GM20000 (cell line): ENCODE measurements around the gene ASIC2.

Source experiments
- DNase-seq: peaks from one replicate; pipeline ENCODE4 v3.0.0; 2012; ENCODE audit warnings: low spot score
- TF ChIP-seq, protein P1 (sequence below): IDR thresholded peaks from 2 replicates; pipeline ENCODE4 v1.5.1; 2012; ENCODE audit warnings: mild to moderate bottlenecking, control low read depth; ENCODE audit errors: extremely low read depth, missing control alignments

ASIC2 gene

GRCh38 chr17:33273743-33274410 is 19.2 kb downstream of the ASIC2 start:
- TF ChIP-seq, protein P1, sequence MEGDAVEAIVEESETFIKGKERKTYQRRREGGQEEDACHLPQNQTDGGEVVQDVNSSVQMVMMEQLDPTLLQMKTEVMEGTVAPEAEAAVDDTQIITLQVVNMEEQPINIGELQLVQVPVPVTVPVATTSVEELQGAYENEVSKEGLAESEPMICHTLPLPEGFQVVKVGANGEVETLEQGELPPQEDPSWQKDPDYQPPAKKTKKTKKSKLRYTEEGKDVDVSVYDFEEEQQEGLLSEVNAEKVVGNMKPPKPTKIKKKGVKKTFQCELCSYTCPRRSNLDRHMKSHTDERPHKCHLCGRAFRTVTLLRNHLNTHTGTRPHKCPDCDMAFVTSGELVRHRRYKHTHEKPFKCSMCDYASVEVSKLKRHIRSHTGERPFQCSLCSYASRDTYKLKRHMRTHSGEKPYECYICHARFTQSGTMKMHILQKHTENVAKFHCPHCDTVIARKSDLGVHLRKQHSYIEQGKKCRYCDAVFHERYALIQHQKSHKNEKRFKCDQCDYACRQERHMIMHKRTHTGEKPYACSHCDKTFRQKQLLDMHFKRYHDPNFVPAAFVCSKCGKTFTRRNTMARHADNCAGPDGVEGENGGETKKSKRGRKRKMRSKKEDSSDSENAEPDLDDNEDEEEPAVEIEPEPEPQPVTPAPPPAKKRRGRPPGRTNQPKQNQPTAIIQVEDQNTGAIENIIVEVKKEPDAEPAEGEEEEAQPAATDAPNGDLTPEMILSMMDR: no peak
- DNase-seq: no peak

- TF ChIP-seq, protein P1: no peak
- no peak for DNase-seq
Measured at GRCh38 chr17:33273271-33273670, 19.8 kb downstream of the ASIC2 start.

DNA sequence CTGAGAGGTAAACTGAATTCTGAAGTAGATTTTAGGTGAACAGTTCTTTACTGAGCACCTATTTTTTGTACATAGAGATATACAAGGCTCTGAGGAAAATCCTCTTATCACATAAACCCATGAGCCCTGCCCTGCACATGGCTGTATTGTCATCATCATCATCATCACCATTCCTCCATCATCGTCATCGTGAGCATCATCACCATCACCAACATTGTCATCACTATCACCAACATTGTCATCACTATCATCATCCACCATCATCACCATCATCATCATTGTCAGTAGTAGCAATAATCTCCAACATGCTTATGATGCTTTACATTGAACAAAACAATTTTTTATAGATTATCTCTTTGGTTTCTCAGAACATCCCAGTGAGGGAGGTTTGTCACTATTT is 20.7 kb downstream of the ASIC2 start:
- TF ChIP-seq, protein P1: no peak
- DNase-seq: no peak

DNA sequence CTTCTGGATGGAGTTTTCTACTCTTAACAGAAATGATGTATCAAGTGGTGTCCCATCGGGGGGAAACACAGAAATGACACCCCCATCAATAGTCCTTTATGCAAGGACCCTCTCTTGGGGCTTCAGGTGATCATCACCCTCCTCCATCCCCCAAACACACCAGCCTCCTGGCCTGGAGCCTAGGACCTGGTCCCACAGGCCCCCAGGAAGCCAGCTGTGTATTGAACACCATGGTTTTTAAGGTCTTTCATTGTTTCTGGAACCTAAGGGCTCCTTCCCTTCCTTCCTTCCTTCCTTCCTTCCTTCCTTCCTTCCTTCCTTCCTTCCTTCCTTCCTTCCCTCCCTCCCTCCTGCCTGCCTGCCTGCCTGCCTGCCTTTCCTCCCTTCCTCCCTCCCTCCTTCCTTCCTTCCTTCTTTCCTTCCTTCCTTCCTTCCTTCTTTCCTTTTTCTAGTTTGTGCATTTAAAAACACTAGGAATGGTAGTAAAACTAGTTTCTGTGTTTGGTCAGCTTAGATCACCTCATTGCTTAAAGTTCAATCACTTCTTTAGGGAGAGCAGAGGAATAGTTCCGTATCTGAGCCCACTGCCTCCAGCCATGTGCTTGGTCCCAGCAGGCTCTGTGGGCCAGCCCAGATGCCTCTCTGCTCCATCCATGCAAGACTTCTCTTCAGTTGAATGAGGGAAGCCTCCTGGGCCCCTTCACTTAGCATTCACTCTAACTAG is 23.6 kb downstream of the ASIC2 start:
- TF ChIP-seq, protein P1: no peak
- no peak for DNase-seq

DNA sequence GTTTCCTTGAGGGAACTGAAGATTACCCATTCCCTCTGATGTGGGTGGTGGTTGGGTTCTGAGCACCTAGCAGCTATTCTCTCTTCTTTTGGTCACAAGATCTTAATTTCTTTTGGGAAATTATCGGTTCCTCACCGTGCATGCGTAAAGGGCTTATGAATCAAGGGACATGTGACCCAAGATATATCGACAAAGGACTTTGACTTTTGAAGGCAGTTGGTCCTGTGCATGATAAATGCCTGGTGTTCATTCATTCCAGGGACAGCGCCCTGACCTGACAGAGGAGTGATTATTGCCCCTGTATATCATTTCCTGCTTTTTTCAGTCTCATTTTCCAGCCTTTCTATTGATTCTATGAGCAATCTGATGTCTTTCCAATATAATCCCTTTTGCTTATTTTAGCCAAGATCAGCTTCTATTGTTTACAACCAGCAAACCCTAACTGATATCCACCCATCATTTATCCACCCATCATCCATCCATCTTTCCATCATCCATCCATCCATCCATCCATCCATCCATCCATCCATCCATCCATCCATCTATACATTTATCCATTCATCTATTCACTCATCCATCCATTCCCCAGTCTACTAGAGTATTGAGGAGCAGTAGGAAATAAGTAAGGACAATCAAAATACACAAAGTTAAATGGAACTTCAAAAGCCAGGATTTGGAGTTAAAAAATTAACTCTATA is 25.1 kb downstream of the ASIC2 start:
- no peak for DNase-seq
- TF ChIP-seq, protein P1: no peak

- DNase-seq: no peak
- TF ChIP-seq, protein P1: no peak
Measured at GRCh38 chr17:33267271-33267790, 25.8 kb downstream of the ASIC2 start.

DNA sequence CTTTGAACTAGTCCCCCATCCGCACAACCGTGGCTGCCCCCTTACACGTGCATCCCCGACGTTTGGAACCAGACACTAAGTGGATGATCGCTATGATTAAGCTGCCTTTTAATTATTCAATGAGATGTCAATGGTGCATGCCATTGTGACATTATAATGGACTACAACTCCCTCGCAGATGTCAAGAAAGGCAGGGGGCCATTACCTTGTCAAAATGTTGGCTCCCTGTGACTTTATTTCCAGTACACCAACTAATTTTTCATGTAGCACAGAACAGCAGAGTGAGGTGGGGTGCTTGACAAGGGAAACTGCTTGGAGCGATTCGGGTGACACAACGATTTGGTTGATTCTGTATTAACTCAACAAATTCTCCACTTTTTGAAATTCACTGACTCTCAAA is 26.5 kb downstream of the ASIC2 start:
- TF ChIP-seq, protein P1: no peak
- no peak for DNase-seq
